GM19238 (cell line): Measurements from ENCODE around the gene VPREB3.

ENCODE experiments used
- DNase-seq: peaks from one replicate; pipeline ENCODE4 v3.0.0; 2011; ENCODE audit warnings: low spot score; ENCODE audit not compliant: insufficient read length

The VPREB3 gene

GRCh38 chr22:23782703-23783102, 28.5 kb upstream of the VPREB3 start:
- DNase-seq, result no peak

- no peak for DNase-seq
Measured at GRCh38 chr22:23782252-23782651, 28.0 kb upstream of the VPREB3 start.

GRCh38 chr22:23781511-23782183, 27.4 kb upstream of the VPREB3 start:
- DNase-seq, result no peak

GRCh38 chr22:23781065-23781464, 26.8 kb upstream of the VPREB3 start:
- DNase-seq, result no peak

- no peak for DNase-seq
Measured at GRCh38 chr22:23780146-23780748, 26.0 kb upstream of the VPREB3 start.

GRCh38 chr22:23779731-23780130, 25.5 kb upstream of the VPREB3 start:
- DNase-seq, result no peak

- no peak for DNase-seq
Measured at GRCh38 chr22:23779083-23779482, 24.9 kb upstream of the VPREB3 start.

GRCh38 chr22:23778577-23778900, 24.3 kb upstream of the VPREB3 start:
- no peak for DNase-seq

GRCh38 chr22:23777776-23778576, 23.8 kb upstream of the VPREB3 start:
- DNase-seq, result no peak

GRCh38 chr22:23775779-23776375, 21.7 kb upstream of the VPREB3 start:
- no peak for DNase-seq

- no peak for DNase-seq
Measured at GRCh38 chr22:23774922-23775436, 20.8 kb upstream of the VPREB3 start.

- no peak for DNase-seq
Measured at GRCh38 chr22:23774114-23774921, 20.1 kb upstream of the VPREB3 start.

- no peak for DNase-seq
Measured at GRCh38 chr22:23773483-23774113, 19.4 kb upstream of the VPREB3 start.

GRCh38 chr22:23772649-23773473, 18.6 kb upstream of the VPREB3 start, which contains the start of gene MMP11:
Gene MMP11, plus strand, starts transcription at chr22:23772849. Its CDS starts 22 bp downstream, at chr22:23772871.
- no peak for DNase-seq

- DNase-seq, result no peak
Measured at GRCh38 chr22:23772315-23772648, 18.1 kb upstream of the VPREB3 start.

GRCh38 chr22:23769321-23769965, 15.2 kb upstream of the VPREB3 start:
- no peak for DNase-seq

GRCh38 chr22:23767673-23768548, 13.7 kb upstream of the VPREB3 start, which contains the start of gene CHCHD10:
Gene CHCHD10, minus strand, starts transcription at chr22:23767972. Its CDS starts 98 bp downstream, at chr22:23767874.
- peak; percentile 89 for DNase-seq

- no peak for DNase-seq
Measured at GRCh38 chr22:23767303-23767672, 13.1 kb upstream of the VPREB3 start.
